H1 (cell line): ENCODE data around the gene TCHP. TPM values are rescaled to one million over a fixed set of nuclear protein-coding genes. Genes with fewer than 3 reads are reported as not detected.

Experiments used
- CTCF ChIA-PET: fragments of 300-600 bp; sonication (Branson Sonifier 250); formaldehyde crosslinking; loops from one replicate; lab custom pipeline; 2021; ENCODE audit not compliant: partially characterized antibody; lab: Charles Lee
- POLR2A ChIA-PET: fragments of 300-600 bp; sonication (Branson Sonifier 250); formaldehyde crosslinking; loops from one replicate; lab custom pipeline; 2021; ENCODE audit warnings: inconsistent platforms; ENCODE audit not compliant: partially characterized antibody; lab: Charles Lee
- DNase-seq, 2 experiments: peaks; one replicate each; pipeline versions ENCODE4 v3.0.0 to v3.0.0-alpha.2; 2010 to 2022; ENCODE audit warnings: low spot score in 2 of 2, low read depth in 1 of 2, mixed read lengths in 1 of 2
- FAIRE-seq: peaks from 2 replicates; lab custom pipeline; 2011; peaks lifted over from hg19 to GRCh38; lab: Jason Lieb, UNC
- H2AFZ ChIP-seq: 2 replicates; pipeline ENCODE4 v1.8.1; 2012; ENCODE audit warnings: low read length, inconsistent platforms
- H2AK5ac ChIP-seq: 2 replicates; pipeline ENCODE4 v1.6.1; 2013; ENCODE audit warnings: low read depth, low read length
- H2BK120ac ChIP-seq: replicated peaks from 2 replicates; pipeline ENCODE3; 2013; ENCODE audit warnings: low read depth, low read length, inconsistent platforms
- H2BK12ac ChIP-seq: 2 replicates; pipeline ENCODE4 v1.6.1; 2013; ENCODE audit warnings: low read depth, low read length
- H2BK15ac ChIP-seq: 2 replicates; pipeline ENCODE4 v1.6.1; 2013; ENCODE audit warnings: low read length
- H2BK20ac ChIP-seq: 2 replicates; pipeline ENCODE4 v1.6.1; 2013; ENCODE audit warnings: low read length
- H2BK5ac ChIP-seq: 2 replicates; pipeline ENCODE4 v1.6.1; 2013; ENCODE audit warnings: low read depth, low read length
- H3K14ac ChIP-seq: 2 replicates; pipeline ENCODE4 v1.6.1; 2013; ENCODE audit warnings: inconsistent platforms; ENCODE audit not compliant: insufficient read length
- H3K18ac ChIP-seq: 2 replicates; pipeline ENCODE4 v1.6.1; 2013; ENCODE audit warnings: low read length; ENCODE audit errors: extremely low read depth
- H3K23ac ChIP-seq: 2 replicates; pipeline ENCODE4 v1.6.1; 2013; ENCODE audit warnings: inconsistent platforms; ENCODE audit not compliant: insufficient read length
- H3K23me2 ChIP-seq: 2 replicates; pipeline ENCODE4 v1.6.1; 2013; ENCODE audit warnings: low read depth, low read length
- H3K27ac ChIP-seq: 2 replicates; pipeline ENCODE4 v1.6.1; 2011; ENCODE audit warnings: low read depth, low read length, inconsistent platforms
- H3K27me3 ChIP-seq, 4 experiments: replicated peaks in 1 of 4; 1 replicate in 1 of 4; 2 replicates in 3 of 4; pipeline versions ENCODE4 v1.6.1 to v1.8.1; 2011 to 2013; ENCODE audit warnings: low read length in 3 of 4, mild to moderate bottlenecking in 3 of 4, inconsistent platforms in 2 of 4, mixed read lengths in 2 of 4, moderate library complexity in 1 of 4; ENCODE audit not compliant: control insufficient read depth in 3 of 4, insufficient read depth in 3 of 4; ENCODE audit errors: extremely low read depth in 1 of 4
- H3K36me3 ChIP-seq, 4 experiments: 2 replicates each; pipeline versions ENCODE4 v1.6.1 to v1.8.1; 2011 to 2013; ENCODE audit warnings: mild to moderate bottlenecking in 4 of 4, low read length in 3 of 4, moderate library complexity in 2 of 4, control low read depth in 1 of 4, inconsistent platforms in 1 of 4; ENCODE audit not compliant: insufficient read depth in 4 of 4, control insufficient read depth in 2 of 4
- H3K4ac ChIP-seq: replicated peaks from 2 replicates; pipeline ENCODE3; 2013; ENCODE audit warnings: low read length, low read depth, mixed read lengths, inconsistent platforms; ENCODE audit not compliant: insufficient read length
- H3K4me1 ChIP-seq, 4 experiments: replicated peaks in 1 of 4; 1 replicate in 1 of 4; 2 replicates in 3 of 4; pipeline versions ENCODE4 v1.6.1 to v1.8.1; 2011 to 2013; ENCODE audit warnings: low read length in 3 of 4, inconsistent platforms in 2 of 4, mixed read lengths in 1 of 4; ENCODE audit not compliant: insufficient read depth in 4 of 4, control insufficient read depth in 3 of 4
- H3K4me2 ChIP-seq, 2 experiments: 2 replicates each; pipeline versions ENCODE4 v1.6.1 to v1.8.1; 2011 to 2013; ENCODE audit warnings: low read depth in 2 of 2, low read length in 2 of 2, control low read depth in 1 of 2, inconsistent platforms in 1 of 2, mild to moderate bottlenecking in 1 of 2; ENCODE audit not compliant: insufficient read depth in 1 of 2
- H3K4me3 ChIP-seq, 4 experiments: fragments of 200-600, 300-600 bp in 1 of 4; sonication (generic), shearing (Covaris generic), sonication (Bioruptor Twin) in 1 of 4; 2 replicates each; pipeline versions ENCODE4 v1.5.1 to v1.8.1; 2011 to 2016; ENCODE audit warnings: low read length in 4 of 4, low read depth in 3 of 4, control low read depth in 2 of 4, inconsistent platforms in 2 of 4, mild to moderate bottlenecking in 2 of 4, mixed read lengths in 1 of 4, moderate library complexity in 1 of 4; ENCODE audit not compliant: insufficient read depth in 2 of 4; ENCODE audit errors: extremely low read depth in 1 of 4
- H3K56ac ChIP-seq: replicated peaks from 2 replicates; pipeline ENCODE3; 2013; ENCODE audit warnings: low read depth, mild to moderate bottlenecking, mixed read lengths, low read length, inconsistent platforms; ENCODE audit not compliant: insufficient read length
- H3K79me1 ChIP-seq: 2 replicates; pipeline ENCODE4 v1.6.1; 2013; ENCODE audit warnings: low read depth, low read length, control low read depth
- H3K79me2 ChIP-seq, 2 experiments: 2 replicates each; pipeline versions ENCODE4 v1.6.1 to v1.8.1; 2012 to 2013; ENCODE audit warnings: low read length in 2 of 2, mild to moderate bottlenecking in 2 of 2, inconsistent platforms in 1 of 2; ENCODE audit not compliant: insufficient read depth in 2 of 2, control insufficient read depth in 1 of 2
- H3K9ac ChIP-seq, 4 experiments: replicated peaks in 1 of 4; 1 replicate in 1 of 4; 2 replicates in 3 of 4; pipeline versions ENCODE4 v1.6.1 to v1.8.1; 2011 to 2013; ENCODE audit warnings: low read depth in 3 of 4, low read length in 3 of 4, control low read depth in 2 of 4, mild to moderate bottlenecking in 2 of 4, moderate library complexity in 2 of 4, inconsistent platforms in 1 of 4; ENCODE audit errors: extremely low read depth in 1 of 4
- H3K9me3 ChIP-seq, 2 experiments: 2 replicates each; pipeline versions ENCODE4 v1.6.1 to v1.8.1; 2012 to 2013; ENCODE audit warnings: mild to moderate bottlenecking in 2 of 2, moderate library complexity in 2 of 2, control low read depth in 1 of 2, inconsistent platforms in 1 of 2, low read depth in 1 of 2, low read length in 1 of 2, mixed read lengths in 1 of 2; ENCODE audit not compliant: insufficient read depth in 2 of 2
- H4K20me1 ChIP-seq, 2 experiments: replicated peaks in 1 of 2; 2 replicates each; pipeline versions ENCODE3 to v1.8.1; 2011 to 2013; ENCODE audit warnings: inconsistent platforms in 2 of 2, low read length in 2 of 2, mild to moderate bottlenecking in 1 of 2; ENCODE audit not compliant: insufficient read depth in 2 of 2, control insufficient read depth in 1 of 2
- H4K5ac ChIP-seq: 2 replicates; pipeline ENCODE4 v1.6.1; 2013; ENCODE audit warnings: low read length, low read depth, mixed read lengths, inconsistent platforms; ENCODE audit not compliant: insufficient read length
- H4K8ac ChIP-seq: 2 replicates; pipeline ENCODE4 v1.8.0; 2013; ENCODE audit warnings: mild to moderate bottlenecking, moderate library complexity, low read length, inconsistent platforms; ENCODE audit not compliant: insufficient read depth; ENCODE audit errors: extremely low read depth
- H4K91ac ChIP-seq: replicated peaks from 2 replicates; pipeline ENCODE3; 2013; ENCODE audit warnings: low read length, mixed read lengths, inconsistent platforms; ENCODE audit not compliant: insufficient read length
- GABPA ChIP-seq: IDR thresholded peaks from 2 replicates; pipeline ENCODE4 v1.6.1; 2011; ENCODE audit warnings: mild to moderate bottlenecking, low read length, moderate library complexity, borderline replicate concordance; ENCODE audit not compliant: insufficient read depth
- KDM4A ChIP-seq: IDR thresholded peaks from one replicate; pipeline ENCODE4 v1.7.1; 2012; ENCODE audit warnings: low read depth, mild to moderate bottlenecking, moderate library complexity, low read length, inconsistent platforms; ENCODE audit not compliant: severe bottlenecking
- PHF8 ChIP-seq: fragments of 200-600 bp; sonication (generic); conservative IDR thresholded peaks from 2 replicates; pipeline ENCODE4 v1.7.1; 2012; ENCODE audit warnings: low read depth, mild to moderate bottlenecking, inconsistent platforms, low read length, moderate library complexity
- POU5F1 ChIP-seq: IDR thresholded peaks from 2 replicates; pipeline ENCODE4 v1.6.1; 2011; ENCODE audit warnings: low read depth, mild to moderate bottlenecking, low read length, moderate library complexity
- SP2 ChIP-seq: IDR thresholded peaks from 2 replicates; pipeline ENCODE4 v1.6.1; 2012; ENCODE audit warnings: mild to moderate bottlenecking, low read length, inconsistent platforms
- SUZ12 ChIP-seq: fragments of 200-600 bp; sonication (generic); IDR thresholded peaks from 2 replicates; pipeline ENCODE4 v1.6.1; 2012; ENCODE audit warnings: mild to moderate bottlenecking, inconsistent platforms, low read length, moderate library complexity, mixed read lengths
- TCF12 ChIP-seq: IDR thresholded peaks from 2 replicates; pipeline ENCODE4 v1.6.1; 2011; ENCODE audit warnings: low read depth, mild to moderate bottlenecking, low read length
- WGBS, 2 experiments: shearing (Covaris generic) in 1 of 2; methylation state at CpG; one replicate each; pipeline versions ENCODE4 v1.1.6 to v1.1.7; 2013 to 2015; ENCODE audit warnings: low lambda C conversion rate in 2 of 2, mixed read lengths in 2 of 2, inconsistent platforms in 1 of 2, low coverage in 1 of 2, missing lambda C conversion rate in 1 of 2; ENCODE audit not compliant: insufficient replicate concordance in 2 of 2, insufficient coverage in 1 of 2, insufficient read length in 1 of 2; ENCODE audit errors: extremely low coverage in 1 of 2, missing lambda C conversion rate in 1 of 2; 5-methylcytosine and 5-hydroxymethylcytosine counted together
- polyA plus RNA-seq, 7 experiments: library from polyadenylated mRNA; depleted of rRNA in 3 of 7; stranded (reverse) in 5 of 7; unstranded in 2 of 7; fragments of >200 nt in 5 of 7; fragments of 200-250 nt in 2 of 7; gene quantifications; 1 replicate in 5 of 7; 2 replicates in 1 of 7; 4 replicates in 1 of 7; pipeline versions ENCODE4 v1.2.1 to v1.2.3, GENCODE V29; 2011 to 2013; ENCODE audit warnings: missing spikeins in 2 of 7, mixed read lengths in 2 of 7
- total RNA-seq: library from RNA; stranded (reverse); fragmentation: NEBNext Ultra II Directional; extraction: Animal tissue kit (Norgen Biotek cat#: 25700); gene quantifications from 2 replicates; pipeline ENCODE4 v1.2.1, GENCODE V29; 2021
- TF ChIP-seq, protein P1 (sequence below), 3 experiments: IDR thresholded peaks; 1 replicate in 2 of 3; 2 replicates in 1 of 3; pipeline versions ENCODE4 v1.5.1 to v1.6.1; 2011; ENCODE audit warnings: low read length in 3 of 3, mild to moderate bottlenecking in 3 of 3, inconsistent platforms in 2 of 3, low read depth in 1 of 3, moderate library complexity in 1 of 3; ENCODE audit not compliant: insufficient read depth in 1 of 3; ENCODE audit errors: control extremely low read depth in 1 of 3

The TCHP gene
- total and polyA plus RNA-seq, 2 of the 8 experiments (the other 6 are each of a cell fraction or from before 2014, with no cell fraction given) = 2.8 to 4.5 TPM

DNA sequence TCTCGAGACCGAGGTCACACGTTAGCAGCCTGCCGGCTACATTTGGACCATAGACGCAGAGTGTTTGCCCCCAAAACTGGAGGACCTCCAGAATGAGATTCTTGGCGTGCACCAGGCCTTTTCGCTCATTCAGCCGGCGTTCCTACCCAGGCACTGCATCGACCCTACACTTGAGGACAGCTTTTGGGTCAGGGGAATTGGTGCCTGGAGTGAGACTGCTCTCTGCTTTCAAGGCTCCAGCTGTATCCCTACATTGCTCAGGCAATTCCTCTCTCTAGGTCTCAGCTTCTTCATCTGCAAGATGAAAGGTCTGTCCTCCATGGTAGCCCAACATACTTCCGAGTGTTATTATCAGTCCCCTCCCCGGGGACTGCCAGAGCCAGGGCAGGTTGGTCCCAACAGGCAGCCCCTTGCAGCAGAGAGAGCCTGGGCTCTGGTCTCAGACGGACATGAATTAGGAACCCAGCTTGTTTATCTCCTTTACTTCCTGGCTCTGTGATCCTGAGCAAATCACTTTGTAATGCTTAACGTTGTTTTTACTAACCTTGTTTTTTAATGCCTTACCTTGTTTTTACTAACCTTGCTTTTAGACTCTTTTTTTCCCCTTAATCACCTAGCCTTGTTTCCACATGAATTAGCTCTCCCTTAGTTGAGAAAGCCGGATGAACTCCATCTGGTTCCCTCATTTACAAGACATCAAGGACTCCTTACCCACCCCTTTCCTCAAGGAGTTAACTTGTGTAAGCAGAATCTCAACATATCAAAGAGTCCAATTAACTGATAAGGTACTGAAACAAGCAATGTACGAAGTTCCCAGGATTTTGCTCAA, 892 bp downstream of the TCHP start:
- H2BK15ac ChIP-seq = no peak overlapping the region
- peaks cover 0 to 6% (median 2%) of the 10 kb centered on the region in 4 experiments; a peak in 2 of 8 replicates for H3K36me3 ChIP-seq
- H2BK120ac ChIP-seq = no peak overlapping the region
- no peak overlapping the region for H2AK5ac ChIP-seq
- H4K5ac ChIP-seq = no peak overlapping the region
- H3K56ac ChIP-seq = no peak overlapping the region
- H3K27me3 ChIP-seq = peaks cover 53 to 93% (median 87%) of the 10 kb centered on the region in 4 experiments
- no peak overlapping the region for H4K91ac ChIP-seq
- peak overlapping the region; percentile 60; the same call in 1 of the 2 replicates for H2BK12ac ChIP-seq
- H3K79me2 ChIP-seq = no peaks in the 10 kb centered on the region
- H3K9ac ChIP-seq = peak overlapping the region in 3 of 4 experiments; percentile 39 to 45 (median 43); a peak in 6 of 7 replicates
- H3K23me2 ChIP-seq = peaks cover 8% of the 10 kb centered on the region
- no peak overlapping the region for H2BK5ac ChIP-seq
- no peak overlapping the region for H3K23ac ChIP-seq
- H3K4me2 ChIP-seq = peak overlapping the region; percentile 86 to 93
- H3K79me1 ChIP-seq = no peaks in the 10 kb centered on the region
- H3K4ac ChIP-seq = no peak overlapping the region
- FAIRE-seq = peak; percentile 76
- H4K8ac ChIP-seq = no peak overlapping the region; the same call in none of the 2 replicates
- H3K27ac ChIP-seq = no peak overlapping the region
- H3K18ac ChIP-seq = no peak overlapping the region
- no peak overlapping the region for H3K14ac ChIP-seq
- H3K4me1 ChIP-seq = peaks cover 0 to 10% (median 2%) of the 10 kb centered on the region in 4 experiments; a peak in 3 of 7 replicates
- H3K4me3 ChIP-seq = peak overlapping the region; percentile 45 to 75 (median 66)
- ChIA-PET POLR2A (interaction anchor here (0.8 to 1.7 kb wide), 5 partner anchors 9 to 43 kb away, joined by 3 to 6 read pairs (median 3); no protein-coding TSS in a partner anchor), CTCF (interaction anchor here (0.7 to 3.0 kb wide), 13 partner anchors 9 to 137 kb away, joined by 3 to 21 read pairs (median 4); no protein-coding TSS in a partner anchor)
- 5% methylated on average over 16 of the region's 16 CpGs; no CpG with 5 or more reads in 1 of the 2 experiments for WGBS, 2 experiments
- H3K9me3 ChIP-seq = no peaks in the 10 kb centered on the region
- H4K20me1 ChIP-seq = peaks cover 0 to 6% of the 10 kb centered on the region in 2 experiments
- no peak overlapping the region for H2BK20ac ChIP-seq
- peak in 1 of 2 experiments; percentile 61 for DNase-seq
- peak overlapping the region; percentile 95; the same call in 1 of the 2 replicates for H2AFZ ChIP-seq
- TF ChIP-seq, protein P1, sequence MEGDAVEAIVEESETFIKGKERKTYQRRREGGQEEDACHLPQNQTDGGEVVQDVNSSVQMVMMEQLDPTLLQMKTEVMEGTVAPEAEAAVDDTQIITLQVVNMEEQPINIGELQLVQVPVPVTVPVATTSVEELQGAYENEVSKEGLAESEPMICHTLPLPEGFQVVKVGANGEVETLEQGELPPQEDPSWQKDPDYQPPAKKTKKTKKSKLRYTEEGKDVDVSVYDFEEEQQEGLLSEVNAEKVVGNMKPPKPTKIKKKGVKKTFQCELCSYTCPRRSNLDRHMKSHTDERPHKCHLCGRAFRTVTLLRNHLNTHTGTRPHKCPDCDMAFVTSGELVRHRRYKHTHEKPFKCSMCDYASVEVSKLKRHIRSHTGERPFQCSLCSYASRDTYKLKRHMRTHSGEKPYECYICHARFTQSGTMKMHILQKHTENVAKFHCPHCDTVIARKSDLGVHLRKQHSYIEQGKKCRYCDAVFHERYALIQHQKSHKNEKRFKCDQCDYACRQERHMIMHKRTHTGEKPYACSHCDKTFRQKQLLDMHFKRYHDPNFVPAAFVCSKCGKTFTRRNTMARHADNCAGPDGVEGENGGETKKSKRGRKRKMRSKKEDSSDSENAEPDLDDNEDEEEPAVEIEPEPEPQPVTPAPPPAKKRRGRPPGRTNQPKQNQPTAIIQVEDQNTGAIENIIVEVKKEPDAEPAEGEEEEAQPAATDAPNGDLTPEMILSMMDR (IDR thresholded peaks at IDR 0.05; ENCODE audit: control extremely low read depth in 1 of 3, insufficient read depth in 1 of 3, low read depth in 1 of 3, low read length in 3 of 3) = no peak
- TF ChIP-seq POU5F1 (no peak), KDM4A (peak; percentile 12), TCF12 (no peak), SUZ12 (peak; percentile 64; the same call in 1 of the 2 replicates), PHF8 (no peak), SP2 (no peak), GABPA (0 out of 2 replicates have a peak, but pooled peaks have one; percentile 63)
